OCI-LY7 (cell line): ENCODE data around the gene INPP5A. TPM values are rescaled to one million over a fixed set of nuclear protein-coding genes. Genes with fewer than 3 reads are reported as not detected.
"Not testable (repeated sequence)": the region's sequence is repeated elsewhere in the genome, so short reads cannot be mapped to it uniquely, and the experiment has no call there.

ENCODE experiments used
- BruUV-seq: library from RNA; stranded (reverse); fragments of 400-500 nt; replicated peaks from 2 replicates; lab custom pipeline; 2021; lab: Mats Ljungman, UMichigan
- CTCF ChIA-PET: fragments of 300-600 bp; sonication (Branson Sonifier 250); formaldehyde crosslinking; loops from one replicate; lab custom pipeline; 2022; ENCODE audit warnings: antibody characterized with exemption; ENCODE audit not compliant: unreplicated experiment; lab: Charles Lee
- POLR2A ChIA-PET: fragments of 300-600 bp; sonication (Branson Sonifier 250); formaldehyde crosslinking; loops from one replicate; lab custom pipeline; 2022; ENCODE audit warnings: antibody characterized with exemption; lab: Charles Lee
- DNase-seq: peaks from one replicate; pipeline ENCODE4 v3.0.0-alpha.2; 2015; ENCODE audit warnings: low spot score
- H2AFZ ChIP-seq: fragments of 200-600 bp; sonication (generic), shearing (Covaris generic); 2 replicates; pipeline ENCODE4 v1.6.1; 2014; ENCODE audit warnings: mild to moderate bottlenecking, antibody characterized with exemption, low read length, moderate library complexity
- H3K27ac ChIP-seq: fragments of 200-600 bp; sonication (generic); 2 replicates; pipeline ENCODE4 v1.5.1; 2014; ENCODE audit warnings: mixed run types, low read depth, mild to moderate bottlenecking, moderate library complexity, low read length, inconsistent platforms; ENCODE audit not compliant: poor library complexity, severe bottlenecking
- H3K36me3 ChIP-seq: fragments of 200-600 bp; sonication (generic); 2 replicates; pipeline ENCODE4 v1.6.1; 2014; ENCODE audit warnings: mild to moderate bottlenecking, antibody characterized with exemption, low read length, moderate library complexity, mixed read lengths; ENCODE audit not compliant: insufficient read depth
- H3K4me1 ChIP-seq: fragments of 200-600 bp; sonication (generic); 2 replicates; pipeline ENCODE4 v1.5.1; 2014; ENCODE audit warnings: mild to moderate bottlenecking, low read length; ENCODE audit not compliant: insufficient read depth, poor library complexity, severe bottlenecking
- H3K4me2 ChIP-seq: fragments of 200-600 bp; sonication (generic); 2 replicates; pipeline ENCODE4 v1.6.1; 2014; ENCODE audit warnings: mild to moderate bottlenecking, low read length
- H3K4me3 ChIP-seq: fragments of 200-600 bp; sonication (generic); 2 replicates; pipeline ENCODE4 v1.5.1; 2014; ENCODE audit warnings: mild to moderate bottlenecking, low read depth, low read length; ENCODE audit not compliant: poor library complexity, severe bottlenecking
- H3K79me2 ChIP-seq: fragments of 200-600 bp; sonication (generic); 2 replicates; pipeline ENCODE4 v1.6.1; 2016; ENCODE audit warnings: low read depth, mild to moderate bottlenecking, low read length, moderate library complexity, mixed read lengths; ENCODE audit not compliant: insufficient read depth
- H3K9me2 ChIP-seq: fragments of 200-600 bp; sonication (generic); 2 replicates; pipeline ENCODE4 v1.6.1; 2016; ENCODE audit warnings: mild to moderate bottlenecking, low read length, mixed read lengths; ENCODE audit not compliant: insufficient read depth
- H3K9me3 ChIP-seq: fragments of 200-600 bp; sonication (generic); 2 replicates; pipeline ENCODE4 v1.6.1; 2014; ENCODE audit warnings: mild to moderate bottlenecking, mixed run types, low read length, mixed read lengths
- H4K20me1 ChIP-seq: fragments of 200-600 bp; sonication (generic); 2 replicates; pipeline ENCODE4 v1.6.1; 2014; ENCODE audit warnings: mild to moderate bottlenecking, antibody characterized with exemption, low read length, moderate library complexity, mixed read lengths; ENCODE audit not compliant: insufficient read depth
- EZH2phosphoT487 ChIP-seq: fragments of 200-600 bp; sonication (generic); IDR thresholded peaks from 2 replicates; pipeline ENCODE4 v1.6.1; 2018; ENCODE audit warnings: low read depth, borderline replicate concordance, mild to moderate bottlenecking, mixed run types, antibody characterized with exemption, low read length, moderate library complexity, mixed read lengths
- intact Hi-C: fragments of 100-400 bp; cut with micrococcal nuclease; formaldehyde crosslinking; loops from one replicate; pipeline ENCODE4 v1.10.0; 2022; ENCODE audit not compliant: unreplicated experiment
- total RNA-seq, 2 experiments: library from RNA; depleted of rRNA in 1 of 2; stranded (reverse); fragments of >200 nt in 1 of 2; shearing (Covaris generic) in 1 of 2; gene quantifications; 2 replicates each; pipeline ENCODE4 v1.2.3, GENCODE V29; 2014 to 2022
- TF ChIP-seq, protein P1 (sequence below): fragments of 200-600 bp; sonication (generic); conservative IDR thresholded peaks from 2 replicates; pipeline ENCODE4 v1.5.1; 2014; ENCODE audit warnings: mild to moderate bottlenecking, antibody characterized with exemption, low read length, moderate library complexity, mixed read lengths

The INPP5A gene
- total RNA-seq, 2 experiments from 2014 or later = 14.5 to 18.4 TPM

DNA sequence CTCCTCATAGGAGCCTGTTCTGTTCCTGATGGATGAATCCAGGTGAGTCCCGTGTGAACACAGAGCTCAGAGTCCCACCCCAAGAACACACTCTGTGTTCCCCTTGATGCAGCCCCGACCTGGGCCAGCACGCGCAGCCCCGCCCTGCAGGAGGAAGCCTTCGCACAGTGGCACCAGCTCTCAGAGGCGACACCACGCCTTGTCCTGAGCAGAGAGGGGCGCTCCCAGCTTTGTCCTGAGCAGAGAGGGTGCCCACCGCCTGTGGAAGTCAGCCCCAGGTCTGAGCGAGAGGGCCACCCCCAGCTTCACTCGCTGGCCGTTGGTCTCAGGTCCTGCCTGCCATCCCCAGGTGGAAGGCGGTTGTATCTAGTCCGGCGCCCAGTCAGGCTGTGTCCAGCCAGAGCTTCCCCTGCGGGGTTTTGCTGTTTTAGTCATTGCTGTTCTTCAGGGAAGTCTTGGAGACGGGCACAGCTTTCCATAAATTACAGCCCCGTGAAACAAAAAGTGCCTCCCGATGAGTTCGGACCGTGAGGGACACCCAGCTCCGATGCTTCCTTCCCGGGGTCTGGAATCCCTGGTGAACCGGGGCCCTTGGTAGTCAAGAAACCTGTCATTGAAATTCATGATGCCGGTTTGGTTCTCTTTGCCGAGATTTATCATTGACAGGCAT lies 204.7 kb downstream of the INPP5A start:
- H3K4me1 ChIP-seq = no peaks in the 10 kb centered on the region
- no peaks in the 10 kb centered on the region for H4K20me1 ChIP-seq
- intact Hi-C loops = no loop called here
- H3K4me2 ChIP-seq = no peak overlapping the region
- H3K79me2 ChIP-seq = no peaks in the 10 kb centered on the region
- no peaks in the 10 kb centered on the region for H3K9me2 ChIP-seq
- BruUV-seq = no TSS peak
- ChIA-PET CTCF (interaction anchor here (0.7 kb wide), 1 partner anchor 956 kb away, joined by 4 read pairs; no protein-coding TSS in a partner anchor), POLR2A (no interaction called here)
- no peak for DNase-seq
- H3K4me3 ChIP-seq = no peak overlapping the region
- no peaks in the 10 kb centered on the region for H3K9me3 ChIP-seq
- no peak overlapping the region for H3K27ac ChIP-seq
- H2AFZ ChIP-seq = no peak overlapping the region
- no peaks in the 10 kb centered on the region for H3K36me3 ChIP-seq
- TF ChIP-seq EZH2phosphoT487 = no peak
- TF ChIP-seq, protein P1, sequence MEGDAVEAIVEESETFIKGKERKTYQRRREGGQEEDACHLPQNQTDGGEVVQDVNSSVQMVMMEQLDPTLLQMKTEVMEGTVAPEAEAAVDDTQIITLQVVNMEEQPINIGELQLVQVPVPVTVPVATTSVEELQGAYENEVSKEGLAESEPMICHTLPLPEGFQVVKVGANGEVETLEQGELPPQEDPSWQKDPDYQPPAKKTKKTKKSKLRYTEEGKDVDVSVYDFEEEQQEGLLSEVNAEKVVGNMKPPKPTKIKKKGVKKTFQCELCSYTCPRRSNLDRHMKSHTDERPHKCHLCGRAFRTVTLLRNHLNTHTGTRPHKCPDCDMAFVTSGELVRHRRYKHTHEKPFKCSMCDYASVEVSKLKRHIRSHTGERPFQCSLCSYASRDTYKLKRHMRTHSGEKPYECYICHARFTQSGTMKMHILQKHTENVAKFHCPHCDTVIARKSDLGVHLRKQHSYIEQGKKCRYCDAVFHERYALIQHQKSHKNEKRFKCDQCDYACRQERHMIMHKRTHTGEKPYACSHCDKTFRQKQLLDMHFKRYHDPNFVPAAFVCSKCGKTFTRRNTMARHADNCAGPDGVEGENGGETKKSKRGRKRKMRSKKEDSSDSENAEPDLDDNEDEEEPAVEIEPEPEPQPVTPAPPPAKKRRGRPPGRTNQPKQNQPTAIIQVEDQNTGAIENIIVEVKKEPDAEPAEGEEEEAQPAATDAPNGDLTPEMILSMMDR = no peak

DNA sequence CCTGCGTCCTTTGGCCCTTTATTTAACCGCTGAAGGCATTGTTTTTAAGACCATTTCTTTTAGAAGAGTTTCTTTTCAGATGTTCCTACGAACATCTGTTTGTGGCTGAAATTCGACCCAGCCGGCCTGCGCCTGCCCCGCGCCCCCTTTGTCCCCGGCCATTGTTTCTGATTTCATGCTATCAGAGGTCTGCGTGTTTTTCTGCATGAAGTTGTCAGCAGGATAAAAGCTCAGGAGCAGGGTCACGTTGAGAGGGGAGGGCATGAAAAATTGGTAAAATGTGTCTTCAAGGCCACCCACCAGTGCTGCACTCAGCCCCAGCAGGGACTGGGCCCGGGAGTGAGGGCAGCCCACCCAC lies 205.2 kb downstream of the INPP5A start:
- Histone ChIP-seq H3K4me3 (no peak overlapping the region), H3K79me2 (no peaks in the 10 kb centered on the region), H2AFZ (no peak overlapping the region), H4K20me1 (no peaks in the 10 kb centered on the region), H3K4me1 (no peaks in the 10 kb centered on the region), H3K36me3 (no peaks in the 10 kb centered on the region), H3K4me2 (no peak overlapping the region), H3K9me2 (no peaks in the 10 kb centered on the region), H3K9me3 (no peaks in the 10 kb centered on the region), H3K27ac (no peak overlapping the region)
- no TSS peak for BruUV-seq
- DNase-seq = no peak
- CTCF ChIA-PET = no interaction called here
- POLR2A ChIA-PET = no interaction called here
- intact Hi-C loops = no loop called here
- TF ChIP-seq EZH2phosphoT487 = no peak
- TF ChIP-seq, protein P1 = no peak

DNA sequence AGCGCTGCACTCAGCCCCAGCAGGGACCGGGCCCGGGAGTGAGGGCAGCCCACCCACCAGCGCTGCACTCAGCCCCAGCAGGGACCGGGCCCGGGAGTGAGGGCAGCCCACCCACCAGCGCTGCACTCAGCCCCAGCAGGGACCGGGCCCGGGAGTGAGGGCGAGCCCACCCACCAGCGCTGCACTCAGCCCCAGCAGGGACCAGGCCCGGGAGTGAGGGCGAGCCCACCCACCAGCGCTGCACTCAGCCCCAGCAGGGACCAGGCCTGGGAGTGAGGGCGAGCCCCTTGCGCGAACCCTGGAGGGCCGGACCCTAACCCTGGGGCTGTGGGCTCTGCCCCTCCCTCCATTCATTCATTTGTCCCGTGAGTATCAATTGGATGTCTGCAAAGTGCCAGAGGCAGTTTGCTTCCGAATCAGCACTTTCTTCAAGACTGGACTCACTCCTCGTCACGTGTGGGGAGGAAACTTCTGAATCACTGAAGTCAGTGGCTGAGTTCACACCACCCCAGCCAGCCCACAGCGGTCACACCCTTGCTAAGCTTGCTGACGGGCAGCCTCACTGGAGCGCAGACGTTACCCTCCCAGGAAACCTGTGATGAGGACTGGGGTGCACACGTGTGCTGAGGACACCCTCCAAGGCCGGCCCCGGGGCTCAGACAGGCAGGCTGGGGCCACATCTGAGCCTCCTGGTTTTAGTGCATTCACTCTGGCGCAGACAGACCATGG lies 205.8 kb downstream of the INPP5A start:
- intact Hi-C loops, H3K36me3 ChIP-seq, H3K27ac ChIP-seq, H3K4me1 ChIP-seq, H2AFZ ChIP-seq, H3K4me3 ChIP-seq, H3K9me2 ChIP-seq, DNase-seq, H3K4me2 ChIP-seq, H3K79me2 ChIP-seq, BruUV-seq, H3K9me3 ChIP-seq, H4K20me1 ChIP-seq, POLR2A ChIA-PET, CTCF ChIA-PET: not testable (repeated sequence)
